GM19099 (cell line): ENCODE results near the gene FSTL3.

Source experiments
- POLR2A ChIP-seq: IDR thresholded peaks from 3 replicates; pipeline ENCODE4 v1.6.1; 2011; ENCODE audit warnings: low read depth; ENCODE audit not compliant: insufficient read length; ENCODE audit errors: extremely low read depth

The FSTL3 gene

DNA sequence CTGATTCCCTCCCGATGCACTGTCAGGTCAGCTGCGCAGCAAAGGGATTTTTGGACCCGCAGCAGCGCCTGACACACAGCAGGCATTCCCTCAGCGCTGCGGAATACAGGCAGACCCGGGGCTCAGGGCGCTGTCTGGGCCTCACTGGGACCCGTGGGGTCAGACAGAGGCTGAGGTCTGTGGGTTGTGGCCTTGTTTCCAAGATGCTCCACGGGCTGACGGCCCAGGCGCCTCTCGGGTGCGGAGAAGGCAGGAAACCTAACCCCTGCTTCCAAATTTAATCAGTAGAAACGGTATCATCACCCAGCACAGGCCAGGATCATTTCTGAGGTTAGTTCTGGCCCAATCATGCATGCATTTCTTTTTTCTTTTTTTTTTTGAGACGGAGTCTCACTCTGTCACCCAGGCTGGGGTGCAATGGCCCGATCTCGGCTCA, 12.5 kb upstream of the FSTL3 start:
- TF ChIP-seq POLR2A = no peak

DNA sequence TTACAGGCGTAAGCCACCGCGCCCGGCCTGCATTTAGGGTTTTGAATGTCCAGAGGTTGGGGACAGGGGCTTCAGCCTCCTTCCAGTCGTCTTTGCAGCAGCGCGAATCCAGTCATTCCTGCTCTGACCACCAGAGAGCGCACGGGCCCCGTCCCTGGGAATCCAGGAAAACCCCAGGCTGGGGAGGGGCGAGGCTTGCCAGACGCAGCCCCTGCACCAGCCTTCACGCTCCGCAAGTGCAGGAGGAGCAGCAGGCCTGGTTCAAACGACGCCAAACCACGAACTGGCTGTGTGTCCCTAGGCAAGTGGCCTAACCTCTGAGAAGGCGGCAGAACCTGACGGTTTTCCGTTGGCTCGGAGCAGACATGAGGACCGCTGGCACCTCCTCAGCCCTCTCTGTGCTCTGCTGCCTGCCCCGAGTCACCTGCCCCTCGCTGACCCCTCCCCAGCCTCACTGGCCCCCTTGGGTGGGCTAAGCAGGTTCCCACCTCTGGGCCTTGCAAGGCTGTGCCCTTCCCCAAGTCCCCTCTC, 11.2 kb upstream of the FSTL3 start:
- no peak for TF ChIP-seq POLR2A

DNA sequence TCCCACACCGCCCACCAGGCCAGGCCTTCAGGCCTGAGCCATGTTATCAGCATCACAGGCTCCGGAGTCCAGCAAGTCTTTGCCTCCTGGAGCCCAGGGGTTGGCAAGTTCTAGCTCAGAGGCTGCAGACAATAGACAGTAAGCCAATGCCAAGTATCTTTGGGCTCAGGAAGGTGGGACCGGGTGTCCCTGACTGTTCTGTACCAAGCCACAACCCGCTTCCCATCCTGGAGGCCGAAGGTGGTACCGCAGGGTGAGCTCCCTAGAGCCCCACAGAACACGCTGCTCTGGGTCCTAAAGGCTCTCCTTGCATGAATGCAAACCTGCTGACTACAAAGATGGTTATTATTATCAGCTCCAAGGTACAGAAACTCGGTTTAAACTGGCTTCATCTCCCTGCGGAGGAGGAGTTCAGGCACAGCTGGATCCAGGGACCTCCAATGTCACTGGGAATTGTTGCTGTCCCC, 5.5 kb upstream of the FSTL3 start:
- TF ChIP-seq POLR2A = no peak

DNA sequence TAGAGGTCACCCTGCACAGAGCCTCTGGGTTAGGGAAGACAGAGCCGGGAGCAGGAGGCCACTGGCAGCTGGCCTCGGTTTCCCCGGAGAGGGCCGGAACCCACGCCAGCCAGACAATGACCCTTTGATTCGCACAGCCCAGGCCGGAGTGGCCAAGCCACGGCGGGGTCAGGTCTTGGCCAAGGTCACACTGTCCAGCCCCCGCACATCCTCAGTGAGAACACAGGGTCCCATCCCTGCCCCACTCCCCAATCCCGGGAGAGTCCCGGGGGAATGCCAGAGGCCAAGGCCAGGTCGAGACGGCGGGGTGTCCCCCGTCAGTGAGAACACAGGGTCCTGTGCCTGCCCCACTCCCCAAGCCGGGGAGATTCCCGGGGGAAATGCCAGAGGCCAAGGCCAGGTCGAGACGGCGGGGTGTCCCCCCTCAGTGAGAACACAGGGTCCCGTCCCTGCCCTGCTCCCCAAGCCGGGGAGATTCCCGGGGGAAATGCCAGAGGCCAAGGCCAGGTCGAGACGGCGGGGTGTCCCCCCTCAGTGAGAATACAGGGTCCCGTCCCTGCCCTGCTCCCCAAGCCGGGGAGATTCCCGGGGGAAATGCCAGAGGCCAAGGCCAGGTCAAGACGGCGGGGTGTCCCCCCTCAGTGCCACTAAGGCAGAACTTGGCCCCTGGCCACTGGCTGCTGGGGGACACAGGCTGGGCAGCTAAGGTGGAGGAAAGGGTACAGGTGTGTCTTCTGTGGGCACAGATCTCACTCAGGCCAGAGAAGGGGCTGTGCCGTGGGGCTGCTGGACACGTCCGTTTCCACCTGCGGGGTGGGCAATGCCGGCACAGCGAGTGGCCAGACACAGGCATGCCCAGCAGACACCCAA, 1.7 kb upstream of the FSTL3 start:
- TF ChIP-seq POLR2A = no peak

DNA sequence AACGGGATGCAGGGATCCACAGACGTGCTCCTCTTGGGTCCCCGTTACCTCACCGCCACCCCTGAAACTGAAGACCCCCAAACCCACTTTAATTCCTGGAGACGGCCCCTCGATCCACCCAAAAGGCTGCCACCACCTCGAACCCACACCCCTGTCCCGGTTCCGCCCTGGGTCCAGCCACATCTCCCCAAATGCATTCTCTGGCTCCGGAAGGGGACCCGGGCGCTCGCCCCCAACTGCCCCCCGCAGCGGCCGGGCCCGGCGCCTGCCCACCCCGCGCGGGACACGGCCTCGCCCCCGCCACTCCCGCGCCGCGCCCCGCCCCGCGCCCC, 219 bp upstream of the FSTL3 start:
- TF ChIP-seq POLR2A = no peak

DNA sequence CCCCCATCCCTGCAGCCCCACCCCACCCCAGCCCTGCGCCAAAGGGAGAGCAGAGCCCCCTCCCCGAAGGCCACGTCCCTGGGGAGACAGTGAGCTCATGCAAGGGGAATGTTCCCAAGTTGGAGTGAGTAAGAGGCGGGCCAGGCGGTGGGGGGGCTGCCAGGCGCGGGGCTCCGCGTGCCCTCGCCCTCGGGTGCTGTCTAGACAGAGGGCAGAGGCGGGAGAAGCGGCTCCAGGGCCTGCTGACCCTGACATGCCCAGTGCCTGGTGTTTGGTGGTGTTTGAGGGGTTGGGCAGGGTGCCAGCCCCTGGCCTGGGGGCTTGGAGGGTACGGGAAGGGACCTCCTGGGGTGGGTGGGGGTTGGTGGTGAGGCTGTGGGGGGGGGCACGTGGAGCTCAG, 1.0 kb downstream of the FSTL3 start:
- no peak for TF ChIP-seq POLR2A

DNA sequence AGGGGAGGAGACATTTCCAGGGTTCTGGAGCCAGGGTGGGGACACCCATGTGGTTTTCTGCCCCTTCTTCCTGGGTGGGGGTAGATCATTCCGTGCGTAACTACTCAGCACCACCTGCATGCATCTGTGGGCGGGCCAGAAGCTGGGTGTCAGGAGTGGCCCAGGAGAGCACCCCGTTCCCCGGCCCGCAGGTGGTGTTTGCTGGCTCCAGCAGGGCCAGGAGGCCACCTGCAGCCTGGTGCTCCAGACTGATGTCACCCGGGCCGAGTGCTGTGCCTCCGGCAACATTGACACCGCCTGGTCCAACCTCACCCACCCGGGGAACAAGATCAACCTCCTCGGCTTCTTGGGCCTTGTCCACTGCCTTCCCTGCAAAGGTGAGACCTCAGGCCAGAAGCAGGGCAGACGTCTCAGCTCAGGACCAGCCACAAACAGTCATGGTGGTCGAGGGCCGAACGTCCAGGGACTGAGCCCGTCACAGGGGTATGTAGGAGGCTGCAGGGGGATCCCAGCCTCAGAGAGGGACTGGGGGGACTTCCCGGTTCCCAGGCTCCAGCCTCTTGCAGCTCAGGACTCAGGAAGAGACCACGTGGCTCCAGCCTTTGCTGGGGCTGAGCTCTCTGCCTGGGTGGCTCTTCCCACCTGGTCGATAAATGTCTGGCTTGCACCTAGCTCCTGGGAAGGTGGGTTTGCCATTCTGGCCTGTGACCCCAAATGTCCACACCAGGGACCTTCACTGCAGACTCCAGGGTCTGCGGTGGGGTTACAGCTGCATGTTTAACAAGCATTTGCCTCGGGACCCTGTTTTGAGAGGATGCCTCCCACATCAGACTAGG, 1.6 kb downstream of the FSTL3 start:
- no peak for TF ChIP-seq POLR2A

DNA sequence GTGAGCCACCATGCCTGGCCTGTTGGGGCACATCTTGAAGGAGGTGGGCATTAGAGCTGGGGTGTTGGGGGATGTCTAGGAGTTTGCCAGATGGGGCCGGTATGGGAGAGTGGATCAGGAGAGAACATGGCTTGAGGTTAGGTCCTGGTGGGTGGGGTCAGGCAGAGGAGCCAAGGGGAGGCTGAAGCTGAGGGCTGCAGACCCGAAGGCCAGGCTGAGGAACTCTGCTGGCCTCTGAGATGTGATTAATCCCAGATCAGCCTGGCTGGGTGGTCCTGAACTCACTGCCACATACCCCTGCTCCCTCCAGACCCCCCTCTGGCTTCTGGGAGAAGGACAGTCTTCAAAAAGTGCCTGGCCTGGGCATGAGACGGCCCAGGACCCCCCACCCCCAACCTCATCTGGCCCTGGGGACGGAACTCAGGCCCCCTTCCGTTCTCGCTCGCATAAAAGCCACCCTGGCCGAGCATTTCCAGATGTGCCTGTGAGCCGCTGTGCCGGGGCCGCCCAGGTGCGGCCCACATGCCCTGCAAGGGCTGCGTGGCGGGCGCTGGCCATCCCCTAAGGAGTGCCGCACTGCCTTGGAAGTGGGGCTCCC, 2.7 kb downstream of the FSTL3 start:
- TF ChIP-seq POLR2A = no peak

DNA sequence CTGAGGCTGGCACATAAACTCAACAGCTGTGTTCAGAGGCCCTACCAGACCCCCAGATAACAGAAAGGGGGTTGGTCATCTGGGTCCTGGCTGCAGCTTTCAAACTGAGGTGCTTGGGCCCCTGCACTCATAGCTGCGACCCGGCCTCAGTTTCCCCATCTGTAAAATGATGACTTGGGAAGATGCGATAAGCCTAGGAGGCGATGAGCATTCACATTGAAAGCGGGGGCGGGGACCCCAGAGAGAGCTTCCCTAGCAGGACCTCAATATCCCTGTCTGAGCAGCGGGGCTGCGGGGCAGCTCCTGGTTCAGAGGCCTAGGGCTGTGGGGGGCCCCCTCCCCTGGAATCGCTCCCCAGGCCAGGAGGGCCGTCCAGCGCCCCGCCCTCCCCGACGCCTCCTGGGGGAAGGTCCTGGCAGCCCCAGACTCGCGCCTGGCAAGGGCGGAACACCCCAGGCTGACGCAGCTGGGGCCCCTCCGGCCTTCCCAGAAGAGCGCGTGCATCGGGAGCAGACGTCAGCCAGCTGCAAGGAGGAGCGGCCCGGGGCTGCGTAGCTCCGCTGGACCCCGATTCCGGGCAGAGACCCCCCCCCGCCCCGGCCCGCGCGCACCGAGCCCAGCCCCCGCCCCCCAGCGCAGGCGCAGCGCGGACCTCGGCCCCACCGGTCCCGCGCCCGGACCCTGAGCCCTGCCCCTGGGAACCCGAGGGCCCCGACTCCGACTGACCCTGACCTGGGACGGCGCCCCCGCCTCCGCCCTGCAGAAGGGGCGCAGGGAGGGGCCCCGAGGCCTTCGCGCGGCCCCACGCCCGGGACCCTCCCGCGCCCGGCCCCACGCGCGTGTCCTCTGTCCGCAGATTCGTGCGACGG, 3.5 kb downstream of the FSTL3 start:
- TF ChIP-seq POLR2A = no peak

DNA sequence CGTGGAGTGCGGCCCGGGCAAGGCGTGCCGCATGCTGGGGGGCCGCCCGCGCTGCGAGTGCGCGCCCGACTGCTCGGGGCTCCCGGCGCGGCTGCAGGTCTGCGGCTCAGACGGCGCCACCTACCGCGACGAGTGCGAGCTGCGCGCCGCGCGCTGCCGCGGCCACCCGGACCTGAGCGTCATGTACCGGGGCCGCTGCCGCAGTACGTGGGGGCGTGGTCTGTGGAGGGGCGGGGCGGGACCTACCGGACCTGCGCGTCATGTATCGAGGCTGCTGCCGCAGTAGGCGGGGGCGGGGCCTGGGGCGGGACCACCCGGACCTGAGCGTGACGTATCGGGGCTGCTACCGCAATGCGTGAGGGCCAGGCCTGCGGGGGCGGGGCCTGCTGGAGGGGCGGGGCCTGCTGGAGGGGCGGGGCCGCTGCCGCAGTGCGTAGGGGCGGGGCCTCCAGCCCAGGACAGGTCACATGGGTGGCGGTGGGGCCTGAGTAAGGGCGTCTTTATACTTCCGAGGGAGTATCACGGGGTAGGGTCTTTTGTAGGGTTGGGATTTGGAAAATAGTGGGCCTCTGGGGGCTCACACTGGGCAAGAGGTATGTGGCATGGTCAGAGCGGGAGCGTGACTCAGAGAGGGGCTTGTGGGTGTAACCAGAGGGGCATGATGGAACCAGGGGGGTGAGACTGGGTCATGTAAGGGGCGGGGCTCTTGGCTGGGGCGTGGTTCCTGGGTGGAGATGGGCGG, 4.3 kb downstream of the FSTL3 start:
- peak; percentile 56 for TF ChIP-seq POLR2A

DNA sequence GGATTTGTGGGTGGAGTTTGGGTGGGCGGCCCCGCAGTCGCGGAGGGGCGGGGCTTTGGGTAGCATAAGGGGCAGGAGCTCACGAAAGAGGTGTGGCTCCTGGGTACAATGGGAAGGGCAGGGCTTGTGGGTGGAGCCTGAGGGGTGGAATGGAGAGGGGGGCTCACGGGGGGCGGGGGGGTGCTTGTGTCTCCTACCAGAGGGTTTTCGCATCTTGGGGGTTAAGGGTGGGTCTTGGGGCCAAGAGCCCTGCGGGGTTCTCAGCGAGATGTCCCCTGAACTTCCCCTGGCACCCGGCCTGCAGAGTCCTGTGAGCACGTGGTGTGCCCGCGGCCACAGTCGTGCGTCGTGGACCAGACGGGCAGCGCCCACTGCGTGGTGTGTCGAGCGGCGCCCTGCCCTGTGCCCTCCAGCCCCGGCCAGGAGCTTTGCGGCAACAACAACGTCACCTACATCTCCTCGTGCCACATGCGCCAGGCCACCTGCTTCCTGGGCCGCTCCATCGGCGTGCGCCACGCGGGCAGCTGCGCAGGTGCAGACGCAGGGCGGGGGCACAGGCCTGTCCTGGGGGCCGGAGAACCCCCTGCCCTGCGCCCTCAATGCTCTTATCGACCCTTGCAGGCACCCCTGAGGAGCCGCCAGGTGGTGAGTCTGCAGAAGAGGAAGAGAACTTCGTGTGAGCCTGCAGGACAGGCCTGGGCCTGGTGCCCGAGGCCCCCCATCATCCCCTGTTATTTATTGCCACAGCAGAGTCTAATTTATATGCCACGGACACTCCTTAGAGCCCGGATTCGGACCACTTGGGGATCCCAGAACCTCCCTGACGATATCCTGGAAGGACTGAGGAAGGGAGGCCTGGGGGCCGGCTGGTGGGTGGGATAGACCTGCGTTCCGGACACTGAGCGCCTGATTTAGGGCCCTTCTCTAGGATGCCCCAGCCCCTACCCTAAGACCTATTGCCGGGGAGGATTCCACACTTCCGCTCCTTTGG, 5.1 kb downstream of the FSTL3 start:
- no peak for TF ChIP-seq POLR2A

DNA sequence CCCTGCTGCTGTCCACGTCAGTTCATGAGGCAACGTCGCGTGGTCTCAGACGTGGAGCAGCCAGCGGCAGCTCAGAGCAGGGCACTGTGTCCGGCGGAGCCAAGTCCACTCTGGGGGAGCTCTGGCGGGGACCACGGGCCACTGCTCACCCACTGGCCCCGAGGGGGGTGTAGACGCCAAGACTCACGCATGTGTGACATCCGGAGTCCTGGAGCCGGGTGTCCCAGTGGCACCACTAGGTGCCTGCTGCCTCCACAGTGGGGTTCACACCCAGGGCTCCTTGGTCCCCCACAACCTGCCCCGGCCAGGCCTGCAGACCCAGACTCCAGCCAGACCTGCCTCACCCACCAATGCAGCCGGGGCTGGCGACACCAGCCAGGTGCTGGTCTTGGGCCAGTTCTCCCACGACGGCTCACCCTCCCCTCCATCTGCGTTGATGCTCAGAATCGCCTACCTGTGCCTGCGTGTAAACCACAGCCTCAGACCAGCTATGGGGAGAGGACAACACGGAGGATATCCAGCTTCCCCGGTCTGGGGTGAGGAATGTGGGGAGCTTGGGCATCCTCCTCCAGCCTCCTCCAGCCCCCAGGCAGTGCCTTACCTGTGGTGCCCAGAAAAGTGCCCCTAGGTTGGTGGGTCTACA, 6.6 kb downstream of the FSTL3 start:
- TF ChIP-seq POLR2A = no peak
